AG09319 (cell line): ENCODE measurements around the gene FHAD1.

Source experiments
- DNase-seq: peaks from one replicate; pipeline ENCODE4 v3.0.0-alpha.2; 2010; ENCODE audit warnings: low read depth; ENCODE audit errors: extremely low read depth
- CTCF ChIP-seq: IDR thresholded peaks from 2 replicates; pipeline ENCODE4 v1.5.1; 2011; ENCODE audit warnings: low read depth, mild to moderate bottlenecking, inconsistent platforms, low read length, moderate library complexity

Gene FHAD1

GRCh38 chr1:15343729-15344128 is 96.7 kb downstream of the FHAD1 start:
- TF ChIP-seq CTCF = no peak
- DNase-seq = no peak

GRCh38 chr1:15344380-15344779 is 97.4 kb downstream of the FHAD1 start:
- DNase-seq = no peak
- no peak for TF ChIP-seq CTCF

GRCh38 chr1:15344800-15345704 is 98.0 kb downstream of the FHAD1 start:
- DNase-seq = no peak
- TF ChIP-seq CTCF = no peak

- DNase-seq = no peak
- TF ChIP-seq CTCF = no peak
These were observed 98.8 kb downstream of the FHAD1 start for GRCh38 chr1:15345705-15346345.

GRCh38 chr1:15346346-15347030 is 99.5 kb downstream of the FHAD1 start:
- no peak for DNase-seq
- no peak for TF ChIP-seq CTCF

GRCh38 chr1:15347182-15347581 is 100.2 kb downstream of the FHAD1 start:
- DNase-seq = no peak
- TF ChIP-seq CTCF = no peak

- no peak for TF ChIP-seq CTCF
- DNase-seq = no peak
These were observed 101.6 kb downstream of the FHAD1 start for GRCh38 chr1:15348648-15349047.
